HepG2 (cell line): ENCODE measurements around the gene PLRG1. TPM values are rescaled to one million over a fixed set of nuclear protein-coding genes. Genes with fewer than 3 reads are reported as not detected.

Experiments used
- ARID5B ChIP-seq: IDR thresholded peaks from 2 replicates; pipeline ENCODE4 v1.4.0; 2020; ENCODE audit warnings: mild to moderate bottlenecking, missing genetic modification reagents
- JARID2 ChIP-seq: sonication (generic); formaldehyde crosslinking; IDR thresholded peaks from 2 replicates; pipeline ENCODE4 v1.8.1; 2023; ENCODE audit warnings: missing genetic modification reagents, inconsistent platforms; ENCODE audit not compliant: insufficient replicate concordance
- KLF13 ChIP-seq: sonication (generic); formaldehyde crosslinking; IDR thresholded peaks from 2 replicates; pipeline ENCODE4 v1.4.0; 2020; ENCODE audit warnings: mild to moderate bottlenecking, missing genetic modification reagents
- KLF16 ChIP-seq, 2 experiments: sonication (generic) in 1 of 2; formaldehyde crosslinking in 1 of 2; IDR thresholded peaks; 2 replicates each; pipeline versions ENCODE4 v1.6.1 to v1.8.0; 2016 to 2023; ENCODE audit warnings: missing genetic modification reagents in 2 of 2, missing compliant biosample characterization in 1 of 2
- PPARG ChIP-seq: conservative IDR thresholded peaks from 2 replicates; pipeline ENCODE4 v1.6.1; 2016; ENCODE audit warnings: missing biosample characterization, missing genetic modification reagents
- RFXAP ChIP-seq: sonication (generic); formaldehyde crosslinking; IDR thresholded peaks from 2 replicates; pipeline ENCODE4 v1.4.0; 2020; ENCODE audit warnings: missing genetic modification reagents, borderline replicate concordance
- THAP7 ChIP-seq: sonication (generic); formaldehyde crosslinking; IDR thresholded peaks from 2 replicates; pipeline ENCODE4 v1.8.1; 2023; ENCODE audit warnings: mild to moderate bottlenecking, missing genetic modification reagents
- ZBTB3 ChIP-seq: sonication (generic); formaldehyde crosslinking; IDR thresholded peaks from 2 replicates; pipeline ENCODE4 v1.4.0; 2020; ENCODE audit warnings: low read depth, mild to moderate bottlenecking, moderate library complexity, missing genetic modification reagents, borderline replicate concordance
- ZBTB46 ChIP-seq: sonication (generic); formaldehyde crosslinking; IDR thresholded peaks from 2 replicates; pipeline ENCODE4 v1.4.0; 2020; ENCODE audit warnings: mild to moderate bottlenecking, missing genetic modification reagents, borderline replicate concordance
- ZFP36 ChIP-seq: fragments of 150-350 bp; IDR thresholded peaks from 2 replicates; pipeline ENCODE4 v1.6.1; 2018; ENCODE audit warnings: borderline replicate concordance, low read length, low read depth; ENCODE audit not compliant: partially characterized antibody
- ZMAT5 ChIP-seq: sonication (generic); formaldehyde crosslinking; IDR thresholded peaks from 2 replicates; pipeline ENCODE4 v1.5.0; 2020; ENCODE audit warnings: mild to moderate bottlenecking, low read depth, missing genetic modification reagents, borderline replicate concordance
- ZNF142 ChIP-seq: sonication (generic); formaldehyde crosslinking; IDR thresholded peaks from 2 replicates; pipeline ENCODE4 v1.4.0; 2020; ENCODE audit warnings: missing genetic modification reagents
- ZNF253 ChIP-seq: sonication (generic); formaldehyde crosslinking; IDR thresholded peaks from 2 replicates; pipeline ENCODE4 v1.8.0; 2022; ENCODE audit warnings: mild to moderate bottlenecking, missing genetic modification reagents, borderline replicate concordance
- ZNF850 ChIP-seq: sonication (generic); formaldehyde crosslinking; conservative IDR thresholded peaks from 2 replicates; pipeline ENCODE4 v1.9.0; 2021; ENCODE audit warnings: mild to moderate bottlenecking, missing genetic modification reagents
- polyA plus RNA-seq, 8 experiments: library from polyadenylated mRNA; depleted of rRNA in 3 of 8; stranded (reverse) in 7 of 8; unstranded in 1 of 8; fragments of >200 nt; fragmentation: Illumina TruSeq in 4 of 8; extraction: Trizol in 4 of 8; gene quantifications; 2 replicates each; pipeline versions ENCODE4 v1.2.1 to v1.2.3, GENCODE V29; 2011 to 2016; ENCODE audit warnings: low read depth in 4 of 8, missing spikeins in 1 of 8, mixed read lengths in 1 of 8; ENCODE audit not compliant: insufficient read depth in 1 of 8
- total RNA-seq, 5 experiments: library from RNA; depleted of rRNA; stranded (reverse); fragments of >200 nt; fragmentation: Illumina TruSeq; extraction: Trizol; gene quantifications; 2 replicates each; pipeline ENCODE4 v1.2.3, GENCODE V29; 2016; ENCODE audit warnings: low read depth in 1 of 5

PLRG1 gene
- total and polyA plus RNA-seq, 2 of the 13 experiments (the other 11 are each of a cell fraction or from before 2014, with no cell fraction given), result 77.3 to 110 TPM

- peak; percentile 99 for TF ChIP-seq ARID5B (CRISPR knock-in tag)
- TF ChIP-seq KLF16 (CRISPR knock-in tag; IDR thresholded peaks at IDR 0.05), result peak in 1 of 2 experiments; percentile 40; a peak in 2 of 4 replicates
- no peak for TF ChIP-seq ZNF253 (CRISPR knock-in tag)
- TF ChIP-seq ZMAT5, result no peak
- peak; percentile 73; the same call in 1 of the 2 replicates for TF ChIP-seq RFXAP (CRISPR knock-in tag)
- TF ChIP-seq ZFP36, result no peak
- TF ChIP-seq ZNF850 (CRISPR knock-in tag), result peak; percentile 65; the same call in 1 of the 2 replicates
- TF ChIP-seq JARID2 (CRISPR knock-in tag), result no peak
- TF ChIP-seq ZNF142, result no peak
- peak; percentile 91 for TF ChIP-seq PPARG (CRISPR knock-in tag)
- TF ChIP-seq KLF13 (CRISPR knock-in tag), result no peak
- TF ChIP-seq THAP7 (CRISPR knock-in tag), result no peak
- TF ChIP-seq ZBTB3 (CRISPR knock-in tag), result 0 out of 2 replicates have a peak, but pooled peaks have one; percentile 60
- no peak for TF ChIP-seq ZBTB46 (CRISPR knock-in tag)
These were observed 9.6 kb upstream of the PLRG1 start (continued) for GRCh38 chr4:154559494-154560418.
